Measurements from ENCODE around the gene WIPI1. TPM values are rescaled to one million over a fixed set of nuclear protein-coding genes. Genes with fewer than 3 reads are reported as not detected.

The WIPI1 gene
- total RNA-seq, 4 donors from 2014 or later = 23.0 to 32.2 (median 25.5) TPM

GRCh38 chr17:68461122-68461539 is 3.8 kb upstream of the WIPI1 start:
- TF ChIP-seq POLR2A (IDR thresholded peaks at IDR 0.05) (no peak), CTCF (IDR thresholded peaks at IDR 0.05) (no peak)
- intact Hi-C loops (cut with DNase I) = loop anchor here (10.0 kb wide), 1 partner anchor 286 kb away; no protein-coding TSS in a partner anchor
- peak overlapping the region in 2 of 4 donors; percentile 34 for H3K27ac ChIP-seq
- no peak for DNase-seq
- peaks cover 12 to 55% (median 27%) of the 10 kb centered on the region in 3 donors for H3K4me1 ChIP-seq
- H3K4me3 ChIP-seq = no peak overlapping the region
- H3K27me3 ChIP-seq = no peaks in the 10 kb centered on the region
- H3K36me3 ChIP-seq = no peaks in the 10 kb centered on the region
- no peaks in the 10 kb centered on the region for H3K9me3 ChIP-seq
- 87 to 92% methylated on average over 1 of the region's 1 CpG for WGBS, 2 donors

- H3K9me3 ChIP-seq = no peaks in the 10 kb centered on the region
- H3K4me3 ChIP-seq = no peak overlapping the region
- TF ChIP-seq POLR2A (IDR thresholded peaks at IDR 0.05) (no peak), CTCF (IDR thresholded peaks at IDR 0.05) (no peak)
- H3K4me1 ChIP-seq = peaks cover 14 to 55% (median 29%) of the 10 kb centered on the region in 3 donors
- no peaks in the 10 kb centered on the region for H3K36me3 ChIP-seq
- H3K27me3 ChIP-seq = no peaks in the 10 kb centered on the region
- no peak for DNase-seq
- H3K27ac ChIP-seq = peak overlapping the region in 2 of 4 donors; percentile 34
- intact Hi-C loops (cut with DNase I) = loop anchor here (10.0 kb wide), 1 partner anchor 286 kb away; no protein-coding TSS in a partner anchor
Measured at GRCh38 chr17:68460715-68461114, 3.4 kb upstream of the WIPI1 start.

GRCh38 chr17:68460146-68460545 is 2.9 kb upstream of the WIPI1 start:
- intact Hi-C loops (cut with DNase I) = loop anchor here (10.0 kb wide), 1 partner anchor 285 kb away; no protein-coding TSS in a partner anchor
- WGBS, 2 donors = 75 to 83% methylated on average over 2 of the region's 2 CpGs
- H3K4me1 ChIP-seq = peaks cover 14 to 59% (median 33%) of the 10 kb centered on the region in 3 donors
- H3K36me3 ChIP-seq = no peaks in the 10 kb centered on the region
- H3K27me3 ChIP-seq = no peaks in the 10 kb centered on the region
- no peak for DNase-seq
- no peak for TF ChIP-seq POLR2A (IDR thresholded peaks at IDR 0.05)
- H3K4me3 ChIP-seq = no peak overlapping the region
- no peaks in the 10 kb centered on the region for H3K9me3 ChIP-seq
- peak overlapping the region in 1 of 4 donors; percentile 34 for H3K27ac ChIP-seq

- H3K4me1 ChIP-seq = peaks cover 14 to 65% (median 33%) of the 10 kb centered on the region in 3 donors
- WGBS, 2 donors = 31 to 47% methylated on average over 1 of the region's 1 CpG
Measured at GRCh38 chr17:68459037-68459639, 1.8 kb upstream of the WIPI1 start.

GRCh38 chr17:68458260-68459036 is 1.2 kb upstream of the WIPI1 start:
- no peak for TF ChIP-seq POLR2A (IDR thresholded peaks at IDR 0.05)
- no peak for TF ChIP-seq CTCF (IDR thresholded peaks at IDR 0.05)
- intact Hi-C loops (cut with DNase I) = no loop called here
- no peaks in the 10 kb centered on the region for H3K36me3 ChIP-seq
- no peak for DNase-seq
- no peaks in the 10 kb centered on the region for H3K27me3 ChIP-seq
- WGBS, 2 donors = 34 to 40% methylated on average over 12 of the region's 12 CpGs
- peak overlapping the region; percentile 67 to 76 (median 74) for H3K4me3 ChIP-seq
- no peaks in the 10 kb centered on the region for H3K9me3 ChIP-seq
- peaks cover 14 to 67% (median 35%) of the 10 kb centered on the region in 3 donors for H3K4me1 ChIP-seq
- peak overlapping the region; percentile 79 to 95 (median 94) for H3K27ac ChIP-seq

More at GRCh38 chr17:68459037-68459639, 1.8 kb upstream of the WIPI1 start:
- intact Hi-C loops (cut with DNase I) = no loop called here
- no peak for TF ChIP-seq CTCF (IDR thresholded peaks at IDR 0.05)
- no peak for TF ChIP-seq POLR2A (IDR thresholded peaks at IDR 0.05)
- Histone ChIP-seq H3K36me3 (no peaks in the 10 kb centered on the region), H3K4me3 (no peak overlapping the region), H3K27me3 (no peaks in the 10 kb centered on the region), H3K9me3 (no peaks in the 10 kb centered on the region), H3K27ac (no peak overlapping the region)
- DNase-seq = no peak
